Prostate gland (tissue), 2 donors: ENCODE results near the gene SIX5. TPM values are rescaled to one million over a fixed set of nuclear protein-coding genes. Genes with fewer than 3 reads are reported as not detected.
A peak's percentile ranks its signal among the peaks of the same experiment; 100 is the strongest.

Experiments
- DNase-seq: peaks from one replicate; pipeline ENCODE4 v3.0.0-alpha.2; 2019; ENCODE audit warnings: low spot score
- H3K27ac ChIP-seq, 2 donors: fragments of 200-600 bp; sonication (generic); 2 replicates each; pipeline ENCODE4 v1.5.1; 2017 to 2019
- H3K27me3 ChIP-seq: fragments of 200-600 bp; sonication (generic); replicated peaks from 2 replicates; pipeline ENCODE4 v1.5.1; 2019; ENCODE audit not compliant: insufficient read depth
- H3K36me3 ChIP-seq, 2 donors: fragments of 200-600 bp; sonication (generic); 1 replicate in 1 of 2; 2 replicates in 1 of 2; pipeline versions ENCODE4 v1.5.1 to v1.8.1; 2017 to 2019
- H3K4me1 ChIP-seq: fragments of 200-600 bp; sonication (generic); replicated peaks from 2 replicates; pipeline ENCODE4 v1.5.1; 2019
- H3K4me3 ChIP-seq, 2 donors: fragments of 200-600 bp; sonication (generic); 2 replicates each; pipeline ENCODE4 v1.5.1; 2017 to 2019
- H3K9me3 ChIP-seq: fragments of 200-600 bp; sonication (generic); 2 replicates; pipeline ENCODE4 v1.5.1; 2017
- CTCF ChIP-seq, 4 experiments: fragments of 200-600 bp in 2 of 4; fragments of 450-650 bp in 2 of 4; sonication (generic) in 2 of 4; IDR thresholded peaks; 1 replicate in 3 of 4; 2 replicates in 1 of 4; pipeline ENCODE4 v1.5.1; 2016 to 2019; ENCODE audit warnings: antibody characterized with exemption in 4 of 4, mild to moderate bottlenecking in 2 of 4, moderate library complexity in 2 of 4
- POLR2A ChIP-seq: fragments of 450-650 bp; IDR thresholded peaks from one replicate; pipeline ENCODE4 v1.6.1; 2016; ENCODE audit warnings: antibody characterized with exemption, mild to moderate bottlenecking
- POLR2AphosphoS5 ChIP-seq: sonication (generic); formaldehyde crosslinking; IDR thresholded peaks from one replicate; pipeline ENCODE4 v1.6.1; 2017; ENCODE audit warnings: antibody characterized with exemption
- WGBS: methylation state at CpG from one replicate; pipeline ENCODE4 v1.1.5; 2018; 5-methylcytosine and 5-hydroxymethylcytosine counted together
- intact Hi-C: fragments of 100-400 bp; cut with DNase I; formaldehyde crosslinking; loops from one replicate; pipeline ENCODE4 v1.14.2; 2022
- total RNA-seq, 2 donors: library from RNA; depleted of rRNA; stranded (reverse); fragments of >200 nt; gene quantifications; one replicate each; pipeline ENCODE4 v1.1.0, GENCODE V29; 2016

The SIX5 gene
- total RNA-seq, result 10 to 100 TPM; 33.7 to 37.5 TPM

GRCh38 chr19:45768984-45769782 is at the start of gene SIX5:
TSS of gene SIX5 (minus strand) at chr19:45769252. CDS start at chr19:45768844, 408 bp downstream.
- no peaks in the 10 kb centered on the region for H3K9me3 ChIP-seq
- TF ChIP-seq POLR2AphosphoS5 (peak; percentile 99), POLR2A (peak; percentile 85), CTCF (IDR thresholded peaks at IDR 0.05) (peak in 1 of 4 experiments; percentile 13)
- peaks cover 28% of the 10 kb centered on the region for H3K4me1 ChIP-seq
- peak; percentile 97 for DNase-seq
- 1% methylated on average over 68 of the region's 70 CpGs for WGBS
- no peaks in the 10 kb centered on the region for H3K36me3 ChIP-seq
- H3K27me3 ChIP-seq, result no peaks in the 10 kb centered on the region
- intact Hi-C loops, result loop anchor here (5.0 kb wide), 2 partner anchors 52 to 77 kb away; partner anchors contain the start of genes QPCTL and SNRPD2
- peak within 1 kb of the TSS; percentile 97 to 99 for H3K27ac ChIP-seq
- H3K4me3 ChIP-seq, result peak within 1 kb of the TSS; percentile 79 to 83

GRCh38 chr19:45817725-45818301 is 48.8 kb upstream of the SIX5 start:
- no peaks in the 10 kb centered on the region for H3K4me1 ChIP-seq
- H3K27me3 ChIP-seq, result no peaks in the 10 kb centered on the region
- peaks cover 0 to 4% of the 10 kb centered on the region in 2 donors for H3K36me3 ChIP-seq
- no peak for DNase-seq
- no peak overlapping the region for H3K4me3 ChIP-seq
- TF ChIP-seq POLR2A (no peak), POLR2AphosphoS5 (no peak), CTCF (IDR thresholded peaks at IDR 0.05) (no peak)
- H3K27ac ChIP-seq, result no peak overlapping the region
- no peaks in the 10 kb centered on the region for H3K9me3 ChIP-seq
- intact Hi-C loops, result loop anchor here (5.0 kb wide), 1 partner anchor 64 kb away; no protein-coding TSS in a partner anchor
- WGBS, result 73% methylated on average over 19 of the region's 19 CpGs

GRCh38 chr19:45817010-45817724 is 48.1 kb upstream of the SIX5 start:
- Histone ChIP-seq H3K36me3 (no peaks in the 10 kb centered on the region), H3K27me3 (no peaks in the 10 kb centered on the region), H3K4me3 (no peak overlapping the region), H3K27ac (no peak overlapping the region), H3K9me3 (no peaks in the 10 kb centered on the region), H3K4me1 (no peaks in the 10 kb centered on the region)
- peak; percentile 89 for DNase-seq
- intact Hi-C loops, result loop anchor here (5.0 kb wide), 1 partner anchor 65 kb away; no protein-coding TSS in a partner anchor
- 22% methylated on average over 24 of the region's 24 CpGs for WGBS
- TF ChIP-seq POLR2A (no peak), CTCF (IDR thresholded peaks at IDR 0.05) (peak; percentile 91 to 97 (median 94)), POLR2AphosphoS5 (peak; percentile 82)

- intact Hi-C loops, result loop anchor here (5.0 kb wide), 1 partner anchor 66 kb away; no protein-coding TSS in a partner anchor
- WGBS, result 65% methylated on average over 16 of the region's 18 CpGs
- no peak for DNase-seq
- Histone ChIP-seq H3K4me3 (no peak overlapping the region), H3K27me3 (no peaks in the 10 kb centered on the region), H3K4me1 (no peaks in the 10 kb centered on the region), H3K9me3 (no peaks in the 10 kb centered on the region), H3K27ac (no peak overlapping the region), H3K36me3 (no peaks in the 10 kb centered on the region)
- TF ChIP-seq CTCF (IDR thresholded peaks at IDR 0.05) (no peak), POLR2AphosphoS5 (no peak), POLR2A (no peak)
Observed at GRCh38 chr19:45816236-45817009, 47.4 kb upstream of the SIX5 start.
